Panc1 (cell line): ENCODE results near the gene INPP5B. TPM values are rescaled to one million over a fixed set of nuclear protein-coding genes. Genes with fewer than 3 reads are reported as not detected.

Experiments used
- ATAC-seq: fragments of 200-7000 bp; cut with Tn5 transposase; 2 replicates; pipeline ENCODE4 v1.9.1; 2020; ENCODE audit warnings: mild to moderate bottlenecking, moderate library complexity
- BruUV-seq: library from RNA; stranded (reverse); fragments of 400-500 nt; replicated peaks from 2 replicates; lab custom pipeline; 2021; lab: Mats Ljungman, UMichigan
- CTCF ChIA-PET: fragments of 300-600 bp; sonication (Branson Sonifier 250); formaldehyde crosslinking; loops from one replicate; lab custom pipeline; 2022; ENCODE audit warnings: antibody characterized with exemption; lab: Charles Lee
- POLR2A ChIA-PET: fragments of 300-600 bp; sonication (Branson Sonifier 250); formaldehyde crosslinking; loops from one replicate; lab custom pipeline; 2022; ENCODE audit warnings: antibody characterized with exemption; lab: Charles Lee
- DNase-seq: peaks from one replicate; pipeline ENCODE4 v3.0.0-alpha.2; 2010; ENCODE audit warnings: low read depth, low spot score
- H3K27ac ChIP-seq: 2 replicates; pipeline ENCODE4 v1.5.1; 2011; ENCODE audit warnings: mild to moderate bottlenecking, low read length, inconsistent platforms
- H3K27me3 ChIP-seq: fragments of 200-500 bp; sonication (Bioruptor generic); 2 replicates; pipeline ENCODE4 v1.6.0; 2014; ENCODE audit warnings: low read length, inconsistent platforms; ENCODE audit not compliant: control insufficient read depth, insufficient read depth
- H3K36me3 ChIP-seq: fragments of 200-500 bp; sonication (Bioruptor generic); 2 replicates; pipeline ENCODE4 v1.5.1; 2014; ENCODE audit warnings: inconsistent platforms, mild to moderate bottlenecking, low read length, moderate library complexity; ENCODE audit not compliant: control insufficient read depth, insufficient read depth
- H3K4me1 ChIP-seq: 2 replicates; pipeline ENCODE4 v1.5.1; 2011; ENCODE audit warnings: inconsistent platforms, mild to moderate bottlenecking, low read length, moderate library complexity; ENCODE audit not compliant: control insufficient read depth, insufficient read depth
- H3K4me3 ChIP-seq, 2 experiments: 2 replicates each; pipeline ENCODE4 v1.5.1; 2011 to 2012; ENCODE audit warnings: low read depth in 2 of 2, low read length in 2 of 2, mild to moderate bottlenecking in 2 of 2, inconsistent platforms in 1 of 2, moderate library complexity in 1 of 2
- H3K9me3 ChIP-seq: fragments of 200-500 bp; sonication (Bioruptor generic); 2 replicates; pipeline ENCODE4 v1.5.1; 2014; ENCODE audit warnings: low read depth, mild to moderate bottlenecking, inconsistent platforms, low read length, moderate library complexity; ENCODE audit not compliant: control insufficient read depth, insufficient read depth
- CTCF ChIP-seq: fragments of 450-650 bp; IDR thresholded peaks from 2 replicates; pipeline ENCODE4 v1.5.1; 2017; ENCODE audit warnings: mild to moderate bottlenecking
- POLR2AphosphoS5 ChIP-seq: IDR thresholded peaks from 2 replicates; pipeline ENCODE4 v1.6.1; 2012; ENCODE audit warnings: mild to moderate bottlenecking, low read depth, low read length, moderate library complexity
- REST ChIP-seq, 2 experiments: IDR thresholded peaks; 2 replicates each; pipeline ENCODE4 v1.6.1; 2011 to 2012; ENCODE audit warnings: low read depth in 2 of 2, control low read depth in 1 of 2, low read length in 1 of 2, mild to moderate bottlenecking in 1 of 2, moderate library complexity in 1 of 2; ENCODE audit not compliant: insufficient read depth in 1 of 2
- SIN3A ChIP-seq: IDR thresholded peaks from 2 replicates; pipeline ENCODE4 v1.6.1; 2012; ENCODE audit warnings: low read depth, mild to moderate bottlenecking, low read length, moderate library complexity, borderline replicate concordance; ENCODE audit not compliant: insufficient read depth
- TCF7L2 ChIP-seq: IDR thresholded peaks from 2 replicates; pipeline ENCODE4 v1.6.1; 2011; ENCODE audit warnings: mild to moderate bottlenecking, low read depth, low read length, inconsistent platforms
- in situ Hi-C: cut with HindIII; loops from 2 replicates; pipeline ENCODE4 v1.10.0; 2016; ENCODE audit warnings: low sequenced_read_pairs, low pct_unique_long_range_greater_than_20kb
- intact Hi-C: fragments of 100-400 bp; cut with micrococcal nuclease; formaldehyde crosslinking; loops from one replicate; pipeline ENCODE4 v1.10.0; 2022; ENCODE audit not compliant: unreplicated experiment
- total RNA-seq: library from RNA; stranded (reverse); gene quantifications from one replicate; pipeline ENCODE4 v1.2.1, GENCODE V29; 2021; ENCODE audit not compliant: unreplicated experiment

INPP5B gene
- total RNA-seq, 1 experiment from 2014 or later, result 17.7 TPM

- in situ Hi-C loops, result no loop called here
- no peaks in the 10 kb centered on the region for H3K9me3 ChIP-seq
- H3K27ac ChIP-seq, result peak overlapping the region; percentile 91
- TF ChIP-seq TCF7L2, result no peak
- no peak for TF ChIP-seq SIN3A
- TF ChIP-seq CTCF, result no peak
- TF ChIP-seq REST (IDR thresholded peaks at IDR 0.05; ENCODE audit: insufficient read depth in 1 of 2, low read depth in 2 of 2, low read length in 1 of 2), result no peak
- no peak for TF ChIP-seq POLR2AphosphoS5
- peak overlapping the region; percentile 83 to 85 for H3K4me3 ChIP-seq
- H3K4me1 ChIP-seq, result peaks cover 17% of the 10 kb centered on the region
- ATAC-seq, result peak; percentile 15
- BruUV-seq, result no TSS peak
- H3K27me3 ChIP-seq, result no peaks in the 10 kb centered on the region
- H3K36me3 ChIP-seq, result peaks cover 5% of the 10 kb centered on the region
- ChIA-PET POLR2A (interaction anchor here (0.6 to 1.9 kb wide), 3 partner anchors 8 to 168 kb away, joined by 3 to 12 read pairs (median 4); partner anchors contain the start of genes C1orf122 and YRDC), CTCF (interaction anchor here (0.6 to 1.3 kb wide), 3 partner anchors 35 to 168 kb away, joined by 3 to 5 read pairs (median 4); no protein-coding TSS in a partner anchor)
- intact Hi-C loops, result no loop called here
- no peak for DNase-seq
These were observed 87.8 kb downstream of the INPP5B start for GRCh38 chr1:37858931-37859506.

- Histone ChIP-seq H3K4me1 (peaks cover 12% of the 10 kb centered on the region; the same call in 1 of the 2 replicates), H3K27me3 (no peaks in the 10 kb centered on the region), H3K4me3 (no peak overlapping the region), H3K36me3 (peaks cover 7% of the 10 kb centered on the region), H3K9me3 (no peaks in the 10 kb centered on the region), H3K27ac (no peak overlapping the region)
- TF ChIP-seq TCF7L2 (no peak), SIN3A (no peak), POLR2AphosphoS5 (no peak), REST (IDR thresholded peaks at IDR 0.05; ENCODE audit: insufficient read depth in 1 of 2, low read depth in 2 of 2, low read length in 1 of 2) (no peak), CTCF (no peak)
- ChIA-PET CTCF (no interaction called here), POLR2A (interaction anchor here (0.6 kb wide), 1 partner anchor 18 kb away, joined by 10 read pairs; no protein-coding TSS in a partner anchor)
- no TSS peak for BruUV-seq
- ATAC-seq (no peak), DNase-seq (no peak)
- intact Hi-C loops, result no loop called here
- in situ Hi-C loops, result no loop called here
These were observed 92.4 kb downstream of the INPP5B start for GRCh38 chr1:37854406-37854805.
